Rectal smooth muscle tissue (tissue), 1 donor: Measurements from ENCODE around the gene TBCD.

Experiments
- H3K27ac ChIP-seq: one replicate; pipeline ENCODE4 v1.7.0; 2013; ENCODE audit warnings: low read depth, low read length, inconsistent platforms
- H3K27me3 ChIP-seq: one replicate; pipeline ENCODE4 v1.7.0; 2013; ENCODE audit warnings: low read length; ENCODE audit not compliant: control insufficient read depth, insufficient read depth
- H3K36me3 ChIP-seq: one replicate; pipeline ENCODE4 v1.7.0; 2013; ENCODE audit warnings: low read length; ENCODE audit not compliant: control insufficient read depth, insufficient read depth
- H3K4me1 ChIP-seq: one replicate; pipeline ENCODE4 v1.7.0; 2013; ENCODE audit warnings: low read length; ENCODE audit not compliant: control insufficient read depth, insufficient read depth
- H3K4me3 ChIP-seq: one replicate; pipeline ENCODE4 v1.7.0; 2013; ENCODE audit warnings: low read length
- H3K9ac ChIP-seq: one replicate; pipeline ENCODE4 v1.7.0; 2013; ENCODE audit warnings: low read length

TBCD gene

DNA sequence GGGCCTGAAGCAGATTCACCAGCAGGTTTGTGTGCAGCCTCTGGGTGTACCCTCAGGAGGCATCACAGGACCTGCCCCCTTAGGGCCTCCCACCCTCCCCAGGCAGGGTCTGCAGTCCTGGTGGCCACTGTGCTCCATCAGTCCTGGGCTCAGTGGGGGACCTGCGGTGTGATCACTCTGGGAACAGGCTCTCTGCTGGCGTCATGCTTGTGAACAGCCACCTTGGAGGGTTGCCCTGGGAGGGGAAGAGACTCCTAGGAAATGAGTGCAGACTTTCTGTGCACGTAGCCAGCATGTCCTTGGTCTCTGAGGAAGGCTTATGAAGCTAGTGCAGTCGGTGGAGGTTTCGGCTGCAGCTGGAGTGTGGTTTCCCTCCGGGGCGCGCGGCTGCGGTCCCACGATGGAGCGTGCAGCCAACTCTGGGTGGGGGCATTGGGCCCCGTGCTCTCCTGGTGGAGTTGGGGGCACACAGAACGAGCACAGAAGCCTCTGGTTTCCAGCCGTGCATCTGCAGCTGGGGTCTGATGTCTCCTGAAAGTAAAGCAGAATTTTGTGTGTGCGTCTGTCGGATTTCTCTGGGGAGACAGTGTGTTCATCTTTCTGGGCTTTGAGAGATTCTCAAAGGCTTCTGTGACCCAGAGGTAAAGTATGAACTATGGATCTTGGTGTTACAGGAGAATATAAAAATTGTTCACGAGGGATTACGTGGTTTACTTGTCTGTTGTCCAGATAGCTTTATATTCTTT lies 156.1 kb downstream of the TBCD start:
- Histone ChIP-seq H3K36me3 (peaks cover 11% of the 10 kb centered on the region), H3K9ac (no peak overlapping the region), H3K27me3 (no peaks in the 10 kb centered on the region), H3K4me3 (no peak overlapping the region), H3K4me1 (no peaks in the 10 kb centered on the region), H3K27ac (no peak overlapping the region)

DNA sequence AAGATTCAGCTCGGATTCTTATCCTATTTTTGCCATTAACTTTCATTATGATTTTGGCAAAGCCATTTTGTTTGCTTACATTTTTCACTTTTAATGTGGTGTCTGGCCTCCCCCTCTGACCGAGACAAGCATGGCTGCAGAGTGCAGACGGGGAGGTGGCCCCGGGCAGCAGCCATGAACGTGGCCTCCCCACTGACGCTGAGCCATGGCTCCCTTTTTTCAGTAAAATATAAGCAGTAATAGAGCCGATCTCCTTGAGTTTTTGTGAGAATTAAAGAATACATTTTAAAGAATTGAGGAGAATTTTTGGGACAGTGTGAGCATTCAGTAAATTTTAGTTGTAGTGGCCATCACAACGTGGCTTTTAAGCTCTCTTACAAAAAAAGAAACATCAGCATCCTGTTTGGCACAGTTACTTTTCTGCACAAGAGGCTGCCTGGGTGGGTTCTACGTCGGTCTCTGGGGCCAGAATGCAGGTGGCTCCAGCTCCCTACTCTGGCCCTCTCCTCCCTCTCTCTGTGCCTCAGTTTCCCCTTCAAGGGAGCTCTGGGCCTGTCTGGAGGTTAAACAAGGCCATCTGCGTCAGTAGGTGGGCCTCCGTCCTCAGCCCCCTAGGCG lies 156.8 kb downstream of the TBCD start:
- H3K27me3 ChIP-seq = no peaks in the 10 kb centered on the region
- H3K9ac ChIP-seq = no peak overlapping the region
- no peaks in the 10 kb centered on the region for H3K4me1 ChIP-seq
- H3K4me3 ChIP-seq = no peak overlapping the region
- H3K27ac ChIP-seq = no peak overlapping the region
- peaks cover 9% of the 10 kb centered on the region for H3K36me3 ChIP-seq

GRCh38 chr17:82909322-82909904 lies 157.5 kb downstream of the TBCD start:
- no peak overlapping the region for H3K27ac ChIP-seq
- no peaks in the 10 kb centered on the region for H3K4me1 ChIP-seq
- H3K27me3 ChIP-seq = no peaks in the 10 kb centered on the region
- H3K4me3 ChIP-seq = no peak overlapping the region
- H3K9ac ChIP-seq = no peak overlapping the region
- H3K36me3 ChIP-seq = peaks cover 9% of the 10 kb centered on the region

GRCh38 chr17:82910041-82910481 lies 158.2 kb downstream of the TBCD start:
- Histone ChIP-seq H3K36me3 (peaks cover 9% of the 10 kb centered on the region), H3K27me3 (no peaks in the 10 kb centered on the region), H3K4me3 (no peak overlapping the region), H3K27ac (no peak overlapping the region), H3K9ac (no peak overlapping the region), H3K4me1 (no peaks in the 10 kb centered on the region)

DNA sequence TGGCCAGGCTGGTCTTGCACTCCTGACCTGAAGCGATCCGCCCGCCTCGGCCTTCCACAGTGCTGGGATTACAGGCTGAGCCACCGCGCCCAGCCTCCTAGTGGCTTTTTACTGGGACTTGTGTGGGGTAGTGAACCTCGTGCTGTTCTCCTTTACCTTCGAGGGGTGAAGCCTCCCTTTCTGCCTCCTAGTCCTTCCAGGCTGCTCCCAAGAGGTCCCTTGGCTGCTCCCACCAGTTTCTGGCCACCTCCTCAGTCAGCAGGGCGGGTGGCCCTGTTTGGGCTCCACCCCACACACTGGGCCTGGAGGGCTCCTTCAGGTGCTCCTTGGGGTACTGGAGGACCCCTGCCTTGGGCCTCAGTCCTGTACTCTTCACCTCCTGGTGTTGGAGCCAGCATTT lies 158.9 kb downstream of the TBCD start:
- peaks cover 9% of the 10 kb centered on the region for H3K36me3 ChIP-seq

DNA sequence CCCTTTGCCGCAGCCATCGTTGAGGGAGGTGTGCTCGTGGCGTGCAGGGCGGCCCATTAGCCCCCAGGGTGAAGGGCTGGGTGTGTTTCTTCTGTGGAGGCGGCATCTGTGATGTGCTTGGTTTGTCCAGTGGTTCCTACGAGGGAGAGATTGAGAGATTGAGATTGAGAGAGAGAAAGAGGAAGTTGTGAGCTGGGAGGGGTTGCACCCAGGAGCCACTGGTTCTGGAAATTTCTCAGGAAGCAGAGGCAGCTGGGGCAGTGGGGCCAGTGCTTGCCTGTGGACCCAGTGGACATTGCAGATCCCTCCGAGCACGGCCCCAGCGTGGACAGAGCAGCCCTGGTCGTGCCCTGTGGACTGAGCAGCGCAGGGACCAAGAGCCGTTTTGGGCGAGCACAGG lies 160.0 kb downstream of the TBCD start:
- Histone ChIP-seq H3K27me3 (no peaks in the 10 kb centered on the region), H3K36me3 (peaks cover 9% of the 10 kb centered on the region), H3K4me3 (no peak overlapping the region), H3K4me1 (no peaks in the 10 kb centered on the region), H3K9ac (no peak overlapping the region), H3K27ac (no peak overlapping the region)

More for the DNA sequence above, 158.9 kb downstream of the TBCD start:
- no peaks in the 10 kb centered on the region for H3K27me3 ChIP-seq
- no peak overlapping the region for H3K4me3 ChIP-seq
- no peak overlapping the region for H3K27ac ChIP-seq
- H3K9ac ChIP-seq = no peak overlapping the region
- H3K4me1 ChIP-seq = no peaks in the 10 kb centered on the region

DNA sequence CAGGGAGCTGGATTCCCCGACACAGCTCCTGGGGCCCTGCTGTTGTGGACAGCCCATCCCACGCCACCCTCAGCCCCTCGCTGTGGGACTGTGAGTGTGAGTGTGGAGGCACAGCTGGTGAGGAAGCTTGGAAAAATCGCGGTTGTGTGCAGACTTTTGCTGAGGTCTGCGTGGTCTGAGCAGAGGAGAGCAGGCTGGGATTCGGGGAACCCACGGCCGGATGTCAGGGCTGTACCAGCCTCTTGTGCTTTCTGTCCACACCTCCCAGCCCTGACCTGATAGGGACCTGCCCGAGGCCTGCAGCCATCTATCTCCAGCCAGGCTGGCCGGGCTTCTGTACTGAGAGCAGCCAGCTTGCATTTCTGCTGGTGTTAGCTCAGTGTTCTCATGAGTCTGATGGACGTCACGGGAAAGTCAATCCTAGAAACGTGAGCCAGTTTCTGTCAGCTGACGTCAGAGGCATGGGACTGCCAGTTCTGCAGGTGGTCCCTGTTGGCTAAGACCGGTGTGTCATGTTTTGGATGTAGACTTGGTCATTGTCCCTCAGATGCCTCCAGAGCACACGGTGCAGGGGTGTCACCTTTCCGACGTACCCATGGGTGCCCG lies 160.7 kb downstream of the TBCD start:
- H3K9ac ChIP-seq = no peak overlapping the region
- no peaks in the 10 kb centered on the region for H3K27me3 ChIP-seq
- no peaks in the 10 kb centered on the region for H3K4me1 ChIP-seq
- peaks cover 6% of the 10 kb centered on the region for H3K36me3 ChIP-seq
- H3K27ac ChIP-seq = no peak overlapping the region
- no peak overlapping the region for H3K4me3 ChIP-seq

DNA sequence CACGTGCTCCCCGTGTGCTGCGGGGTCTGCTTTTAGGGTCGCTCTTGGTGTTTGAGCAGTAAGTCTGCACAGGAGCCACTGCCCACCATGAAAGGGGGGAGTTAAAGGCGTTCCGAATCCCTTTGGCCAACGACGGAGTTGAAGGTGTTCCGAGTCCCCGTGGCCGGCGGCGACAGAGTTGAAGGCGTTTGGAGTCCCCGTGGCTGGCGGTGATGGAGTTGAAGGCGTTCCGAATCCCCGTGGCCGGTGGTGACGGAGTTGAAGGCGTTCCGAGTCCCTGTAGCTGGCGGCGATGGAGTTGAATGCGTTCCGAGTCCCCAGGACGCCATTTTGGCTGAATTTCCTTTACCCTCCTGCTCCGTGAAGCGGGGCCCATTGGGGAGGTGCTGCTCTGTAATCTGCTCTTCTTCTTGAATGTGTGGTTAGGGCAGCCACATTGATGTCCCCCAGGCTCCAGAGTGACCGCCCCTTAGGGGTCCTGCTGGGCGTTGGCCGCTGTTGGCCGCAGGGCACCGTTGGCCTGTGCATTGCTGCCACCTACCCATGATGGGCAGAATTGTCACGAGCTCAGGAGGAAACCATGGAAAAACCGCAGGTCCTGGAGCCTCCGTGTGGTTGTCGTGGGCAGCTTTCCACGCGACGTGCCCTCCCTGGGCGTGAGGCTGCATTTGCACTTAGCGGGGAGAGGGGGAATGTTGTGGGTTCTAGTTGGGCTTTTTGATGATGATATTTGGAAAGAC lies 161.6 kb downstream of the TBCD start:
- Histone ChIP-seq H3K27ac (no peak overlapping the region), H3K27me3 (no peaks in the 10 kb centered on the region), H3K9ac (no peak overlapping the region), H3K36me3 (no peaks in the 10 kb centered on the region), H3K4me3 (no peak overlapping the region), H3K4me1 (no peaks in the 10 kb centered on the region)

DNA sequence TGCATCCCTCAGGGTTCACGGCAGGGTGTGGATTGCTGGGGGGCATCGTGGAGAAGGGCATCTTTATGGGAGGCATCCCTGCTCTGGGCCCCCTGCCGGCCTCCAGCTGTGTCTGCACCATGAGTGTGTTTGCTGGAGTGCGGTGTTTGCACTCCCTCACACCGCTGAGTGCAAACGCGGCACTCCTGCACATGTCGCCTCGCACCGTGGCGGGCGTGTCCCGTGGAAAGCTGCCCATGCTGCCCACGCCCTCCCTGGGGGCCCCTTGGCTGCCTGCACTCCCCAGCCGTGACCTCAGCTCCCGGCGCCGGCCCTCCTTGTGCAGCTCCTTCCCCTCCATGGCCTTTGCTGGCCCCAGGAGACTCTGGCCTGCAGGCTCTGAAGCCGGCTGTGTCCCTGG lies 162.5 kb downstream of the TBCD start:
- H3K4me1 ChIP-seq = no peaks in the 10 kb centered on the region
- H3K27ac ChIP-seq = no peak overlapping the region
- no peak overlapping the region for H3K4me3 ChIP-seq
- H3K9ac ChIP-seq = no peak overlapping the region
- H3K36me3 ChIP-seq = no peaks in the 10 kb centered on the region
- no peaks in the 10 kb centered on the region for H3K27me3 ChIP-seq

DNA sequence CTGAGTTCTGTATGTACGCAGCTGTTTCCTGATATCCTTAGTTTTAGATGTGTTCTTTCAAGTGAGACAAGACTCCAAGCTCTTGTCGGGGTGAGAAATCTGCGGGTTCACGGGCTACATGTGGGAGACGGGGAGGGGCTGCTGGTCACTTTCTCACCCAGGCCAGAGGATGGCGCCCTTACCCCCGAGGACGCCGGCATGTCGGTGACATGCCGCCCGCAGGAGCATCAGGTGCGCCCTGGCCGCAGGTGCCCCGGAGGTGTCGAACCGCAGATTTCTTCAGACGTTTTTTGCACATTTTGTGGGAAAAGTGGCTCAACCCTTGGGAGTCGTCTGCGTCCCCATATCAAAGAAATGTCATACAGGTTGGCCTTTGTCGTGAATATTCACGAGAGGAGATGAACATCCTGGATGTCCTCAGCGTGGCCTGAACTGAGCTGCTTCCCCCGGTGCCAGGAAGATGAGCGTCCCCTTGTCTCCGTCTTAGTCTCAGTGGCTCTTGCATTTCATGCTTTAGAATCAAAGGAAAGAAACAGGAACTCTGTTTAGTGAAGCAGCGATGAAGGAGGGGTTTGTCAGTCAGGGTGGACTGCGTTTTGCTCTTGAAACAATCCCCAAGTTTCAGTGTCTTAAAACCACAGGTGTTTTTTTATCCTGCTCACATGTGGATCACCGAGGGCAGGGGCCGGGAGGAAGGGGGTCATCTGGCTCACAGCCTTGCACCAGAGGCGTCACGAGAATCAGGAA lies 163.3 kb downstream of the TBCD start:
- no peaks in the 10 kb centered on the region for H3K4me1 ChIP-seq
- H3K36me3 ChIP-seq = no peaks in the 10 kb centered on the region
- no peaks in the 10 kb centered on the region for H3K27me3 ChIP-seq
- H3K27ac ChIP-seq = no peak overlapping the region
- no peak overlapping the region for H3K9ac ChIP-seq
- H3K4me3 ChIP-seq = no peak overlapping the region

GRCh38 chr17:82915757-82916027 lies 163.8 kb downstream of the TBCD start:
- no peak overlapping the region for H3K9ac ChIP-seq
- H3K27ac ChIP-seq = no peak overlapping the region
- H3K4me3 ChIP-seq = no peak overlapping the region
- no peaks in the 10 kb centered on the region for H3K36me3 ChIP-seq
- no peaks in the 10 kb centered on the region for H3K27me3 ChIP-seq
- no peaks in the 10 kb centered on the region for H3K4me1 ChIP-seq
